T1000 (cell line): ENCODE measurements around the gene C17orf50.

ENCODE experiments used
- DNase-seq: peaks from one replicate; lab custom pipeline; 2025; ENCODE audit warnings: mixed read lengths; lab: John Stamatoyannopoulos, UW

C17orf50 gene

GRCh38 chr17:35788477-35789368 lies 28.0 kb downstream of the C17orf50 start:
- DNase-seq, result peak; percentile 49

DNA sequence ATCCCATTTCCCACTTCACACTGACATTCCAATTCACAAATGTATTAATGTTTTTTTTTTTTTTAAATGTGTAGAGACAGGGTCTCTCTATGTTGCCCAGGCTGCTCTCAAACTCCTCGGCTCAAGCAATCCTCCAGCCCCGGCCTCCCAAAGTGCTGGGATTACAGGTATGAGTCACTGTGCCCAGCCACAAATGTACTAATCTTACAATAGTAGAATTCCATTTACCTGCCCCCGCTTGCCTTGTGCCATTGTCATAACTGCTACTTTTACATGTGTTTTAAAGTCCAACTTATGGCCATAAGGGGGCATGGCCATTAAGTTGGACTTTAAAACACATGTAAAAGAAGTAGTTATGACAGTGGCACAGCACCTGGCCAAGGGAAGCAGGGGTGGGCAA lies 30.2 kb downstream of the C17orf50 start:
- DNase-seq, result no peak

- DNase-seq, result no peak
Measured at GRCh38 chr17:35791681-35792350, 31.1 kb downstream of the C17orf50 start.

GRCh38 chr17:35793257-35793656 lies 32.6 kb downstream of the C17orf50 start:
- no peak for DNase-seq

DNA sequence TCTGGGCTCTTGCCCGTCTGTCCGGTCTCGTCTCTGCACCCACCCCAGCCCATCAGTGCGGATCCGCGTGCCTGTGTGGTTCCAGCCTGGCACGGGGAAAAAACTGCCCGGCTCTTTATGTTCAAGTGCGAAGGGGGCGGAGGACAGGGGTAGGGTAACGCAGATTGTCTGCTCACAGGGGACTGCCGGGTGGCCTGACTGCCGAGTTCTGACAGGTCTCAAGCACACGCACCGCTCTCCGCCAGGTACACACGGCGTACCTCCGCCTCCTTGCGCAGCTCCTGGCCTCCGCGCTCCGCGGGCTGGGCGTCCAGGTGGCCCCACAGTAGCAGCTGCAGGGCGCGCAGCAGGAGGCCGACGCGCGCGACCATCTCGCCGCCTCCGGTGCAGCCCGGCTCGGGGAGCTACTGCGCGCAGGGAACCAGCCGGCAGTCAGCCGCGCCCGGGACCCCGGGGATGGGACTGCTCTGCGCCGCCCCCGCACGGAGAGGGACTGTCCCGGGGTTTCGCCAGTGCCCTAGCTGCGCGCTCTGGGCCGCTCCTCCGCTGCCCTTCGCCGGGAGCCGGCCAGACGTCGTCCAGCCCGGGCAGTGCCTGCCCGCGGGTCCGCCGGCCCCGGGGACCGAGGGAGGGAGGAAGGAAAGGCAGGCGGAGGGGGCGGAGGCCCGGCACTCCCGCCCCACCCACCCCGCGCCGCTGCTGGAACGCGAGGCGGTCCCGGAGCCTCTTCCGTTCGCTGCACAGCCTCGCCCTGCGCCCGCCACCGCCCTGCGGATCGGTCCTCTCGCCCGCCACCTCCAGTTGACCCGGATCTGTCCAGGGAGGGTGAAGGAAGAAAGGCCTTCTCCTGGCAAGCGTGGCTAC lies 34.6 kb downstream of the C17orf50 start, which contains the start of gene MMP28:
Gene MMP28 (minus strand): TSS at position 635 of the 864 bp plus-strand sequence. CDS start 264 bp downstream, at position 371.
- no peak for DNase-seq

- no peak for DNase-seq
Measured at GRCh38 chr17:35795871-35796265, 35.2 kb downstream of the C17orf50 start.

DNA sequence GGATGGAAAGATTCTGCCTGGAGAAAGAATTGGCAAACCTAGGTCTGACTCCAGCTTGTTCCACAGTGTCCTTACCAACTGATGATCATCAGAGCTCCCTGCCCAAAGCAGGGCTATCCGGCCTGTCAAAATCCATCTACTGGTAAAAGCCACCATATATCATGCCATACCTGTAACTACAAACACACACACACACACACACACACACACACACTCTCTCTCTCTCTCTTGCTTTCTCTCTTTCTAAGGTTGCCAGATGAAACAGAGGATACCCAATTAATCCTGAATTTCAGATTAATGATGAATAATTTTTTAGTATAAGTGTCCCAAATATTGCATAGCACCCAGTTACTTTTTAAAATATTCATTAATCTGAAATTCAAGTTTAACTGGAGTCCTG lies 36.3 kb downstream of the C17orf50 start:
- DNase-seq, result no peak

DNA sequence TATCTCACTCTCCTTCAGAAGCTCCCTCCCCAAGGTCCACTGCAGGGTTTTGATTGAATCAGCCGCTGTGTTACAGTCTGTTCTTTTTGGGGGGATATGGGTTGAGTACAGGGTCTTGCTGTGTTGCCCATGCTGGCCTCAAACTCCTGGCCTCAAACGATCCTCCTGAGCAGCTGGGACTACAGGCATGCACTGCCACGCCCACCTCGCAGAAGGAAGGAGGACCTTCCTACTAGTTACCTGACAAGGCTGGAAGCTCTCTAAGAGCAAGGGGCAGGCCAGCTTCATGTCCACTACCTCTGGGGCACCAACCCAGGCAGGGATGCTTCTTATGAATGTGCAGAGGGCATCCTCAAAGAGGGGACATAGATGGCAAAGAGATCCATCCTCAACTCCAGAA lies 36.7 kb downstream of the C17orf50 start:
- no peak for DNase-seq

DNA sequence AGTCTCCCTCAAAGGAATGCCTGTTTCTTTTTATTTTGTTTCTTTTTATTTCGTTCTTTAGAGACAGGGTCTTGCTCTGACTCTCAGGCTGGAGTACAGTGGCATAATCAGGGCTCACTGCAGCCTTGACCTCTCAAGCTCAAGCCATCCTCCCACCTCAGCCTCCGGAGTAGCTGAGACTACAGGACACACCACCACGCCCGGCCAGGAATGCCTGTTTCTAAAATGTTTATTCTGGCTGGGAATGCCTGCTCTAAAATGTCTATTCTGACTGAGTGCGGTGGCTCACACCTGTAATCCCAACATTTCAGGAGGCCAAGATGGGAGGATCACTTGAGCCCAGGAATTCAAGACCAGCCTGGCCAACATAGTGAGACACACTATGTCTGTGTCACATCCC lies 37.2 kb downstream of the C17orf50 start:
- no peak for DNase-seq

GRCh38 chr17:35799942-35800341 lies 39.3 kb downstream of the C17orf50 start:
- DNase-seq, result peak; percentile 45

GRCh38 chr17:35801583-35802224 lies 41.0 kb downstream of the C17orf50 start:
- no peak for DNase-seq

- DNase-seq, result peak; percentile 54
Measured at GRCh38 chr17:35804658-35805192, 44.0 kb downstream of the C17orf50 start.

GRCh38 chr17:35807371-35808144 lies 46.9 kb downstream of the C17orf50 start:
- DNase-seq, result no peak

DNA sequence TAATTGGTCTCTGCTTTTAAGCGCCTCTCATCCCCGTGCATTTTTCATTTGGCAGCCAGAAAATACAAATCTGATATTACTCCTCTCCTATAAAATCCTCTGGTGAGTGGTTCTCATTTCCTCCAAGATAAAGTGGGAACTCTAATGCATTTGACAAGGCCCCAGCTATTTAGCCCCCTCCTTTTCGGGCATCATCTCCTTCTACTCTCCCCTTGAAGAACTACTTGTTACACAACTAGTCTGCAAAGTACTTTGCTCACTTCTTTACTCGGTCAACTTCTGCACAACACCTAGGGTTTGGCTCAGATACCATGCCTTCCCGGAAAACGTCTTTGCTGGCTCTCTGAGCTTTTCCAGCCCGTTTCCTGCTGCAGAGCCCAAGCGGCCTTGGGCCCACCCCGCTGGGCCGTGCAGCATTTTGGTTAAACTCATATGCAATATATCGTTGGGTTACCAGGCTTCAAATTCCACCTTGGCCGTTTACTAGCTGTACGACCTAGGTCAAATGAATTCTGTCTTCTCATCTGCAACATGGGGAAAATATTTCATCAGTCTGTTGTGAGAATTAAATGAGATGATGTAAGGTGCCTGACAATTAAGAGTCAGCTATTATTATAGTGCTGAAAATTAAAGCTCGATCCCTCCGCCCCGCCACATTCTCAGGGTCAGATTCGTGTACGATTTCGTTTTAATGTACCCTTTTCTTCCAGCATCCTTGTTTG lies 47.7 kb downstream of the C17orf50 start:
- no peak for DNase-seq

- DNase-seq, result peak; percentile 97
Measured at GRCh38 chr17:35808962-35809854, 48.5 kb downstream of the C17orf50 start, which contains the start of gene TAF15. Gene TAF15, plus strand, starts transcription at chr17:35809484. Its CDS starts 86 bp downstream, at chr17:35809570.

DNA sequence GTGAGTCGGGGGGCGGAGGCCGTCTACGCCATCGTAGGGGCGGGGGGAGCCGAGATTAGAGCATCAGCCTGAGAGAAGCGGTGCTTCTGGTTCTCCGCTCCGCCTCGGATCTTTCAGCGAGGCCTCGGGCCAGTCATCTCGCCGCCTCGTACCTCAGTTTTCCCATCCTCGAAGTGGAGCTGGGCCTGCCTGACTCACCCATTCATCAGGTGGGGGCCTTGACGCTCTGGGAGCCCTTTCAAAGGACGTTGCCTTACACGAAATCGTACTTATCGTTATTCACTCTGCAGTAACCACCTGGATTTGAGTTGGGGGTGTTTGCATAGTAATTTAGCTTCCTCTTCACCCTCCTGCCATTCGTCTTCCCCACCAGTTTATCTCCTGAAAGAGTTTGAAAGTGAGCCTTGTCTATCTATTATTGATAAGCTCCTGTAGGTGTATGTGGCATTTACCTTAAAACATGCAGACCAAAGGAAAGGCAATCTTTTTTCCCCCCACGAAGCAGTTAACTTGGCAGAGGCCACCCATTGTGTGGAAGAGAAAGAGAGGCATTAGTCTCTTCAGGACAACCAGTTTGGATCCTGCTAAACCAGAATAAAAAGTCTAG lies 49.3 kb downstream of the C17orf50 start:
- no peak for DNase-seq

DNA sequence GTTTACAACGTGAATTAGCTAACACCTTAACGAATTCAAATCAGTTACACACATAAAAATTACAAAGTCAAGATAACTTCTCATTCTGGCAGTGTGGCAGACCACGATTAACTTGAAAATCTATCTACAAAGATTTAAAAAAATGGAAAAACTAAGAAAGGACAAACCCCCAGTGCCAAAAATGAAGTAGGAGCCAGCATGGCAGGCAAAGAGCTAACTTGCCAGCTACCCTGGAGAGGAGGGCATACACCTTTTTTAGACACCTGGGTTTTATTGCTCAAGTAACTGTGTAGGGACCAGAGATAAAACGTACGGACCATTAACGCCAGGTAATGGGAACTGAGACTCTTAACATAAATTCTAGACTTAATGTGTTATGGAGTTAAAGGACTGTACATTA lies 51.1 kb downstream of the C17orf50 start:
- DNase-seq, result no peak

- no peak for DNase-seq
Measured at GRCh38 chr17:35812456-35812855, 51.8 kb downstream of the C17orf50 start.
